HG02852 (cell line): ENCODE results near the gene KNCN.

Experiments
- ATAC-seq: cut with Tn5 transposase; IDR thresholded peaks from one replicate; pipeline ENCODE4 v1.9.1; 2021; ENCODE audit warnings: mild to moderate bottlenecking, moderate library complexity; ENCODE audit not compliant: unreplicated experiment

The KNCN gene

GRCh38 chr1:46569116-46569515, 17.7 kb upstream of the KNCN start:
- ATAC-seq: no peak

- ATAC-seq: no peak
Observed at GRCh38 chr1:46568461-46568891, 17.0 kb upstream of the KNCN start.

GRCh38 chr1:46563341-46563740, 11.9 kb upstream of the KNCN start:
- no peak for ATAC-seq

GRCh38 chr1:46562498-46562897, 11.1 kb upstream of the KNCN start:
- no peak for ATAC-seq

- ATAC-seq: no peak
Observed at GRCh38 chr1:46558966-46559365, 7.5 kb upstream of the KNCN start.

GRCh38 chr1:46558141-46558963, 6.9 kb upstream of the KNCN start:
- no peak for ATAC-seq

- no peak for ATAC-seq
Observed at GRCh38 chr1:46557403-46557802, 6.0 kb upstream of the KNCN start.

GRCh38 chr1:46556822-46557221, 5.4 kb upstream of the KNCN start:
- ATAC-seq: no peak

- ATAC-seq: no peak
Observed at GRCh38 chr1:46555826-46556619, 4.6 kb upstream of the KNCN start.

- ATAC-seq: no peak
Observed at GRCh38 chr1:46554597-46555381, 3.3 kb upstream of the KNCN start.

- no peak for ATAC-seq
Observed at GRCh38 chr1:46554236-46554596, 2.8 kb upstream of the KNCN start.

- ATAC-seq: no peak
Observed at GRCh38 chr1:46553506-46553905, 2.1 kb upstream of the KNCN start.

- ATAC-seq: no peak
Observed at GRCh38 chr1:46552357-46553237, 1.1 kb upstream of the KNCN start.

- no peak for ATAC-seq
Observed at GRCh38 chr1:46550751-46551231, 656 bp downstream of the KNCN start.

- no peak for ATAC-seq
Observed at GRCh38 chr1:46549697-46550681, 1.5 kb downstream of the KNCN start.

- no peak for ATAC-seq
Observed at GRCh38 chr1:46547481-46548383, 3.7 kb downstream of the KNCN start.

GRCh38 chr1:46546210-46546609, 5.2 kb downstream of the KNCN start:
- ATAC-seq: no peak

- no peak for ATAC-seq
Observed at GRCh38 chr1:46545784-46546183, 5.7 kb downstream of the KNCN start.
